ENCODE measurements around the gene CR1L. TPM values are rescaled to one million over a fixed set of nuclear protein-coding genes. Genes with fewer than 3 reads are reported as not detected.

CR1L gene
- total and polyA plus RNA-seq, 2 donors (not counting 3 experiments of a cell fraction or from before 2014, with no cell fraction given): not detected

- Histone ChIP-seq H3K4me1 (ENCODE audit: control insufficient read depth, extremely low read depth, insufficient read depth, low read length) (no peaks in the 10 kb centered on the region), H3K4me2 (ENCODE audit: insufficient read depth, low read length) (no peak overlapping the region), H3K27me3 (ENCODE audit: control insufficient read depth in 2 of 2, insufficient read depth in 2 of 2, low read length in 2 of 2) (peaks cover 30 to 38% of the 10 kb centered on the region in 2 experiments), H3K9ac (replicated peaks; ENCODE audit: extremely low read depth, insufficient read depth, low read length) (no peak overlapping the region), H3K4me3 (replicated peaks in 1 of 3; ENCODE audit: insufficient read depth in 1 of 3, low read depth in 1 of 3, low read length in 3 of 3) (no peak overlapping the region), H3K27ac (ENCODE audit: insufficient read depth, low read depth, low read length) (no peak overlapping the region), H3K36me3 (ENCODE audit: control insufficient read depth in 2 of 2, extremely low read depth in 1 of 2, insufficient read depth in 2 of 2, low read length in 2 of 2) (no peaks in the 10 kb centered on the region), H2AFZ (ENCODE audit: low read depth, low read length) (no peak overlapping the region), H3K9me1 (replicated peaks; ENCODE audit: control insufficient read depth, extremely low read depth, insufficient read depth, low read length) (no peaks in the 10 kb centered on the region), H3K79me2 (ENCODE audit: control insufficient read depth, insufficient read depth, low read length) (no peaks in the 10 kb centered on the region), H4K20me1 (replicated peaks; ENCODE audit: control insufficient read depth, extremely low read depth, insufficient read depth, low read length) (no peaks in the 10 kb centered on the region), H3K9me3 (replicated peaks; ENCODE audit: control insufficient read depth, insufficient read depth, low read length) (no peaks in the 10 kb centered on the region)
- DNase-seq (ENCODE audit: low read depth, low spot score) (peak; percentile 51), FAIRE-seq (peak; percentile 72)
- BruUV-seq (replicated peaks): no TSS peak
- intact Hi-C loops (cut with micrococcal nuclease) (loop anchor here (1.0 kb wide), 1 partner anchor 93 kb away; no protein-coding TSS in a partner anchor), dilution Hi-C loops (cut with MboI; ENCODE audit: extremely low pct_ligation_motif_present, low sequenced_read_pairs) (no loop called here)
- TF ChIP-seq MYC (IDR thresholded peaks at IDR 0.05; ENCODE audit: low read depth, low read length) (no peak), JUN (IDR thresholded peaks at IDR 0.05; ENCODE audit: borderline replicate concordance, insufficient read depth, insufficient read length, low read depth) (no peak), GATA2 (IDR thresholded peaks at IDR 0.05; ENCODE audit: insufficient read depth, insufficient read length, low read depth, low read length) (no peak)
- TF ChIP-seq, protein P1, sequence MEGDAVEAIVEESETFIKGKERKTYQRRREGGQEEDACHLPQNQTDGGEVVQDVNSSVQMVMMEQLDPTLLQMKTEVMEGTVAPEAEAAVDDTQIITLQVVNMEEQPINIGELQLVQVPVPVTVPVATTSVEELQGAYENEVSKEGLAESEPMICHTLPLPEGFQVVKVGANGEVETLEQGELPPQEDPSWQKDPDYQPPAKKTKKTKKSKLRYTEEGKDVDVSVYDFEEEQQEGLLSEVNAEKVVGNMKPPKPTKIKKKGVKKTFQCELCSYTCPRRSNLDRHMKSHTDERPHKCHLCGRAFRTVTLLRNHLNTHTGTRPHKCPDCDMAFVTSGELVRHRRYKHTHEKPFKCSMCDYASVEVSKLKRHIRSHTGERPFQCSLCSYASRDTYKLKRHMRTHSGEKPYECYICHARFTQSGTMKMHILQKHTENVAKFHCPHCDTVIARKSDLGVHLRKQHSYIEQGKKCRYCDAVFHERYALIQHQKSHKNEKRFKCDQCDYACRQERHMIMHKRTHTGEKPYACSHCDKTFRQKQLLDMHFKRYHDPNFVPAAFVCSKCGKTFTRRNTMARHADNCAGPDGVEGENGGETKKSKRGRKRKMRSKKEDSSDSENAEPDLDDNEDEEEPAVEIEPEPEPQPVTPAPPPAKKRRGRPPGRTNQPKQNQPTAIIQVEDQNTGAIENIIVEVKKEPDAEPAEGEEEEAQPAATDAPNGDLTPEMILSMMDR (IDR thresholded peaks at IDR 0.05; ENCODE audit: extremely low read depth in 1 of 2, insufficient read depth in 1 of 2, low read depth in 1 of 2, low read length in 2 of 2): peak; percentile 20 to 41
- TF ChIP-seq, protein P2, sequence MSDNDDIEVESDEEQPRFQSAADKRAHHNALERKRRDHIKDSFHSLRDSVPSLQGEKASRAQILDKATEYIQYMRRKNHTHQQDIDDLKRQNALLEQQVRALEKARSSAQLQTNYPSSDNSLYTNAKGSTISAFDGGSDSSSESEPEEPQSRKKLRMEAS (IDR thresholded peaks at IDR 0.05; ENCODE audit: insufficient read depth, insufficient read length): no peak
- ChIA-PET POLR2A (no interaction called here), CTCF (interaction anchor here (1.0 to 2.2 kb wide), 13 partner anchors 14 to 760 kb away, joined by 3 to 39 read pairs (median 5); no protein-coding TSS in a partner anchor)
These were observed 27.7 kb downstream of the CR1L start for GRCh38 chr1:207672522-207673130.

Measured in endothelial cell of umbilical vein (primary cell).